GM12874 (cell line): ENCODE results near the gene PFKFB3.

Source experiments
- CTCF ChIP-seq: IDR thresholded peaks from 2 replicates; pipeline ENCODE4 v1.5.1; 2011; ENCODE audit warnings: low read depth, mild to moderate bottlenecking, control low read depth, low read length, moderate library complexity; ENCODE audit not compliant: insufficient read depth

The PFKFB3 gene

GRCh38 chr10:6227346-6227745 is 24.6 kb downstream of the PFKFB3 start:
- no peak for TF ChIP-seq CTCF

- no peak for TF ChIP-seq CTCF
Measured at GRCh38 chr10:6228010-6228511, 25.3 kb downstream of the PFKFB3 start.

- no peak for TF ChIP-seq CTCF
Measured at GRCh38 chr10:6228647-6229046, 25.9 kb downstream of the PFKFB3 start.

- no peak for TF ChIP-seq CTCF
Measured at GRCh38 chr10:6229290-6229689, 26.6 kb downstream of the PFKFB3 start.

- TF ChIP-seq CTCF = no peak
Measured at GRCh38 chr10:6229746-6230145, 27.0 kb downstream of the PFKFB3 start.

- TF ChIP-seq CTCF = no peak
Measured at GRCh38 chr10:6230315-6230714, 27.6 kb downstream of the PFKFB3 start.

GRCh38 chr10:6231146-6231545 is 28.4 kb downstream of the PFKFB3 start:
- TF ChIP-seq CTCF = no peak
